Osteocyte (in vitro differentiated cells): ENCODE data around the gene CD52. TPM values are rescaled to one million over a fixed set of nuclear protein-coding genes. Genes with fewer than 3 reads are reported as not detected.

ENCODE experiments used
- DNase-seq: peaks from one replicate; pipeline ENCODE4 v3.0.0; 2021; ENCODE audit warnings: mixed read lengths; ENCODE audit not compliant: unreplicated experiment; ENCODE audit errors: extremely low spot score
- H3K27ac Mint-ChIP-seq: one replicate; pipeline ENCODE4 v1.8.0; 2021; ENCODE audit warnings: mild to moderate bottlenecking, mixed read lengths; ENCODE audit not compliant: unreplicated experiment
- H3K27me3 Mint-ChIP-seq: one replicate; pipeline ENCODE4 v1.8.0; 2021; ENCODE audit warnings: mixed read lengths; ENCODE audit not compliant: unreplicated experiment
- H3K36me3 Mint-ChIP-seq: one replicate; pipeline ENCODE4 v1.8.0; 2021; ENCODE audit warnings: mixed read lengths; ENCODE audit not compliant: unreplicated experiment
- H3K4me1 Mint-ChIP-seq: one replicate; pipeline ENCODE4 v1.8.0; 2021; ENCODE audit warnings: mixed read lengths; ENCODE audit not compliant: unreplicated experiment
- H3K4me3 Mint-ChIP-seq: one replicate; pipeline ENCODE4 v1.8.0; 2021; ENCODE audit warnings: mild to moderate bottlenecking, moderate library complexity, mixed read lengths; ENCODE audit not compliant: unreplicated experiment
- H3K9me3 Mint-ChIP-seq: one replicate; pipeline ENCODE4 v1.8.0; 2021; ENCODE audit warnings: mixed read lengths; ENCODE audit not compliant: unreplicated experiment
- total RNA-seq: library from RNA; stranded (reverse); gene quantifications from 2 replicates; pipeline ENCODE4 v1.2.1, GENCODE V29; 2021
- TF ChIP-seq, protein P1 (sequence below): fragments of 200-600 bp; sonication (generic); IDR thresholded peaks from 2 replicates; pipeline ENCODE4 v1.5.0; 2021; ENCODE audit warnings: antibody characterized with exemption, mild to moderate bottlenecking, moderate library complexity

CD52 gene
- total RNA-seq, 1 donor from 2014 or later, result not detected

DNA sequence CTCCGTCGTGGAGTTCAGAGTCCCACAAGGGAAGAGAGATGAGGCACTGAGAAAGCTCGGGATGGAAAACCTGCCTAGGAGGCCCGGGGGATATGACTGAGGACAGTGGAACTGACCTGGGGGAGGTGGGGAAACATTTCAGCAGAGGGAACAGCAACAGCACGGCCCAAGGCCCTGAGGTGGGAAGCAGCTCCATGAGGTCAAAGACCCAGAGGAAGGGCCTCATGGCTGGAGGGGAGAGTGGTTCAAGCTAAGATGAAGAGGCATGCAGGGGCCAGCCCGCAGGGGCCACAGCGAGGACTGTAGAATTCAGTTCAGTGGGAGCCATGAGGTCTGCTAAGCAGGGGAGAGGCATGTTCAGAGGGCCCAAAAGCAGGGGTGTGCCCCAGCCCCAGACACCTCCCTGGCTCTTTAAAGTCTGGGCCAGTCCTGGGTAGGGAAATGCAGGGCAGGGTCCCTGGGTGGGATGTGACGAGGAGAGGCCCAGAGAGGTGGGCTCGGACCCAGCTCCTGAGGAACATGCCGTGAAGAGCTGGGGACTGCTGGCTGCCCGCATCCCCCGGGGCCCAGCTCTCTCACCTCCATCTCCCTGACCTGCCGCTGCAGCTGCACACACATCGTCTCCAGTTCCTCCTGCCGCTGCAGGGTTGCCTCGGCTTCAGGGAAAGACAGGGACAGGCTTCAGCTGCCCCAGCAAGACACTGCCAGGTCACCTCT lies 21.3 kb upstream of the CD52 start:
- H3K9me3 Mint-ChIP-seq, result no peaks in the 10 kb centered on the region
- TF ChIP-seq, protein P1, sequence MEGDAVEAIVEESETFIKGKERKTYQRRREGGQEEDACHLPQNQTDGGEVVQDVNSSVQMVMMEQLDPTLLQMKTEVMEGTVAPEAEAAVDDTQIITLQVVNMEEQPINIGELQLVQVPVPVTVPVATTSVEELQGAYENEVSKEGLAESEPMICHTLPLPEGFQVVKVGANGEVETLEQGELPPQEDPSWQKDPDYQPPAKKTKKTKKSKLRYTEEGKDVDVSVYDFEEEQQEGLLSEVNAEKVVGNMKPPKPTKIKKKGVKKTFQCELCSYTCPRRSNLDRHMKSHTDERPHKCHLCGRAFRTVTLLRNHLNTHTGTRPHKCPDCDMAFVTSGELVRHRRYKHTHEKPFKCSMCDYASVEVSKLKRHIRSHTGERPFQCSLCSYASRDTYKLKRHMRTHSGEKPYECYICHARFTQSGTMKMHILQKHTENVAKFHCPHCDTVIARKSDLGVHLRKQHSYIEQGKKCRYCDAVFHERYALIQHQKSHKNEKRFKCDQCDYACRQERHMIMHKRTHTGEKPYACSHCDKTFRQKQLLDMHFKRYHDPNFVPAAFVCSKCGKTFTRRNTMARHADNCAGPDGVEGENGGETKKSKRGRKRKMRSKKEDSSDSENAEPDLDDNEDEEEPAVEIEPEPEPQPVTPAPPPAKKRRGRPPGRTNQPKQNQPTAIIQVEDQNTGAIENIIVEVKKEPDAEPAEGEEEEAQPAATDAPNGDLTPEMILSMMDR, result no peak

DNA sequence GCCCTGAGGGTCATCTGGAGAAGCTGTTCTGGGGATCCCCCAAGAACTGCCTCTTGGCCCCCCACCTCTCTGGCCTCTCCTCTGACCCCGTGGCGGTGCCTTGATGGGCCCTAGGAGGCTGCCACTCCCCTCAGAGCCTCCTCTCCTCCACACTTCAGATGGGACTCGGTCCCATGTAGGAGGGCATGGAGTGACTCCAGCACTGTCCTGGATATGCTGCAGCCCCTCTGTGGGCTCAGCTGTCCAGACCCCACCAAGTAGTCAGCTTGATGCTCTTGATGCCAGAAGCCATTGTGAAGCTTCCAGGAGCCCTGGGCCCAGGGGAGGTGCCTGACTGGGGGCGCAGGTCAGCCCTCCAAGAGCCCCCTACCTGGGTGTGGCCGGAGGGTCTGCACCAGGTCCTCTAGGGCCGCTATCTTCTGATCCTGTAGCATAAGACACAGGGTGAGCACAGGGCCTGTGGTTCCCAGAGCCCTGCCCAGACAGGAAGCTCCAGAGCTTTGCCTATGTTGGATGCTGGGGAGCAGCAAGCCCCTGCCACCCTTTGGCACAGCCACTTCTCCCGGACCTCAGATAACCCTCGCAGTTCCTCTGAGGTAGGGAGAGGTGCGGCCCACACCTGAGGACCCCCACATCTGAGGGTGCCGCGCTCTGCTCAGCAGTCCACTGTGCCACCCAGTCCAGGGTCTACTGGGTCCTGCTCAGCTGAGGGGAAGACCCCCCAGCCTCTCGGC lies 20.5 kb upstream of the CD52 start:
- no peaks in the 10 kb centered on the region for H3K27me3 Mint-ChIP-seq

More for the DNA sequence above, 21.3 kb upstream of the CD52 start:
- no peak overlapping the region for H3K27ac Mint-ChIP-seq
- no peaks in the 10 kb centered on the region for H3K36me3 Mint-ChIP-seq
- no peaks in the 10 kb centered on the region for H3K4me1 Mint-ChIP-seq
- H3K27me3 Mint-ChIP-seq, result no peaks in the 10 kb centered on the region
- DNase-seq, result no peak
- H3K4me3 Mint-ChIP-seq, result no peak overlapping the region

DNA sequence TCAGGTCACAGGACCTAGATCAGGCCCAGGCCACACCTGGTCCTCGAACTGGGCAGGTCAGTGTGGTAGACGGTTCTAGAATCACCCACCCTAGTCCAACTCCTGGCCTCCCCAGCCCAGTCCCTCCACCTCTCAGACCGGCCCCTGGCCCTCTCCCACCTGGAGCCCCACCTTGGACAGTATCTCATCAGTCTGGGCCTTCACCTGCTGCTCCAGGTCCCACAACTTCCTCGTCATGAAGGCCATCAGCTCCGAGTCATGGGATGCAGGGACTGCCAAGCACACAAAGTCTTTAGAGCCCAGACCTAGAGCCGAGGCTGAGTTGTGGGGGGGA lies 20.0 kb upstream of the CD52 start:
- Mint-ChIP-seq H3K4me1 (peaks cover 5% of the 10 kb centered on the region), H3K36me3 (no peaks in the 10 kb centered on the region), H3K27ac (no peak overlapping the region), H3K4me3 (no peak overlapping the region), H3K9me3 (no peaks in the 10 kb centered on the region), H3K27me3 (no peaks in the 10 kb centered on the region)
- TF ChIP-seq, protein P1, result no peak
- DNase-seq, result no peak

More for the DNA sequence above, 20.5 kb upstream of the CD52 start:
- H3K27ac Mint-ChIP-seq, result no peak overlapping the region
- no peaks in the 10 kb centered on the region for H3K4me1 Mint-ChIP-seq
- no peaks in the 10 kb centered on the region for H3K9me3 Mint-ChIP-seq
- H3K36me3 Mint-ChIP-seq, result no peaks in the 10 kb centered on the region
- DNase-seq, result no peak
- no peak overlapping the region for H3K4me3 Mint-ChIP-seq
- TF ChIP-seq, protein P1, result no peak

DNA sequence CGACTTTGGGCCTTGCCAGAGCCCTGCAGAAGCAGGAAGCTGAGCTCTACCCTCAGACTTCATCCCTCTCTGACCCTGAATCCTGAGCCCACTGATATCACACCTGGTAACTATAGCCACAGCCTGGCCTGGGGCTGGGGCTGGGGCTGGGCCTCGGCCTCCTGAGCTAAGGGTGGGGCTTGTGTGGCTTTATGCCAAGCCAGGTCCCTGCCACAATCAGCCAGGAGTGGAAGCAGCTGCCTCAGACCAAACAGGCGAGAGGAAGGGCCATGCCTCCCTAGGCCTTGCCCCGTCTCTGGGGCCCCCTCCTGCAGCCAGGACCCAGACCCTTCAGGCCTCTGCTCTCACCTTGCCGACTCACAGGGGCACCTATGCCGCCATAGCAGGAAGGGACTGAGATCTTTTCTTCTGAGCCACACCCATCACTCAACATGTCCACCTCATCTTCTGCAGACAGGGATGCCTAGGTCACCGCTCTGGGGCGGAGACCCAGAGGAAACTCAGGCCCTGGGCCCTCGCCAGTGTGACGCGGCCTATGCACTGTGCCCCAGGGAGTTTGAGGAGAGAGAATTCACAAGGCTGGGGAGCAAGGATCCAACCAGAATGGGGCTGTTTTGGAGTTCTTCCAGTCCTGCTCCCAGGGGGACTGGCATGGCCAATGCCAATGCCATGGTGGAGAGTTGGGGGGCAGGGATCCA lies 17.0 kb upstream of the CD52 start:
- H3K27me3 Mint-ChIP-seq, result no peaks in the 10 kb centered on the region
- TF ChIP-seq, protein P1, result no peak
- peaks cover 12% of the 10 kb centered on the region for H3K4me1 Mint-ChIP-seq
- H3K27ac Mint-ChIP-seq, result no peak overlapping the region
- no peak overlapping the region for H3K4me3 Mint-ChIP-seq
- no peaks in the 10 kb centered on the region for H3K9me3 Mint-ChIP-seq
- H3K36me3 Mint-ChIP-seq, result no peaks in the 10 kb centered on the region
- DNase-seq, result no peak
